Endothelial cell of umbilical vein (primary cell): ENCODE measurements around the gene ZNF879. TPM values are rescaled to one million over a fixed set of nuclear protein-coding genes. Genes with fewer than 3 reads are reported as not detected.

Source experiments
- BruUV-seq: library from RNA; stranded (reverse); fragments of 400-500 nt; replicated peaks from 2 replicates; lab custom pipeline; 2021; lab: Mats Ljungman, UMichigan
- CTCF ChIA-PET: fragments of 300-600, 350-600 bp; sonication (Branson Sonifier 250); formaldehyde crosslinking; loops from one replicate; lab custom pipeline; 2021; ENCODE audit warnings: antibody characterized with exemption, inconsistent platforms; lab: Charles Lee
- POLR2A ChIA-PET: fragments of 300-600, 350-600 bp; sonication (Branson Sonifier 250); formaldehyde crosslinking; loops from one replicate; lab custom pipeline; 2021; ENCODE audit warnings: antibody characterized with exemption, inconsistent platforms; lab: Charles Lee
- DNase-seq: peaks from one replicate; pipeline ENCODE4 v3.0.0-alpha.2; 2011; ENCODE audit warnings: low read depth, low spot score
- FAIRE-seq: peaks from 2 replicates; lab custom pipeline; 2011; peaks lifted over from hg19 to GRCh38; lab: Jason Lieb, UNC
- H2AFZ ChIP-seq: 2 replicates; pipeline ENCODE4 v1.6.0; 2012; ENCODE audit warnings: low read depth, low read length, control low read depth, inconsistent platforms
- H3K27ac ChIP-seq: 2 replicates; pipeline ENCODE4 v1.5.1; 2011; ENCODE audit warnings: low read depth, mild to moderate bottlenecking, control low read depth, low read length, moderate library complexity; ENCODE audit not compliant: insufficient read depth
- H3K27me3 ChIP-seq, 2 experiments: 2 replicates each; pipeline versions ENCODE4 v1.6.0 to v1.6.1; 2011; ENCODE audit warnings: low read length in 2 of 2, mixed read lengths in 1 of 2; ENCODE audit not compliant: control insufficient read depth in 2 of 2, insufficient read depth in 2 of 2
- H3K36me3 ChIP-seq, 2 experiments: 2 replicates in 1 of 2; 3 replicates in 1 of 2; pipeline ENCODE4 v1.5.1; 2011; ENCODE audit warnings: low read length in 2 of 2, mild to moderate bottlenecking in 1 of 2, moderate library complexity in 1 of 2; ENCODE audit not compliant: control insufficient read depth in 2 of 2, insufficient read depth in 2 of 2; ENCODE audit errors: extremely low read depth in 1 of 2
- H3K4me1 ChIP-seq: 3 replicates; pipeline ENCODE4 v1.5.1; 2011; ENCODE audit warnings: mild to moderate bottlenecking, low read length; ENCODE audit not compliant: control insufficient read depth, insufficient read depth; ENCODE audit errors: extremely low read depth
- H3K4me2 ChIP-seq: 2 replicates; pipeline ENCODE4 v1.6.1; 2011; ENCODE audit warnings: low read length, control low read depth, mixed read lengths; ENCODE audit not compliant: insufficient read depth
- H3K4me3 ChIP-seq, 3 experiments: fragments of 200-600 bp in 1 of 3; sonication (generic), shearing (Covaris generic) in 1 of 3; replicated peaks in 1 of 3; 2 replicates each; pipeline ENCODE4 v1.5.1; 2011 to 2016; ENCODE audit warnings: control low read depth in 3 of 3, low read length in 3 of 3, mild to moderate bottlenecking in 2 of 3, inconsistent platforms in 1 of 3, low read depth in 1 of 3, moderate library complexity in 1 of 3; ENCODE audit not compliant: insufficient read depth in 1 of 3
- H3K79me2 ChIP-seq: 2 replicates; pipeline ENCODE4 v1.6.0; 2012; ENCODE audit warnings: low read length, inconsistent platforms; ENCODE audit not compliant: control insufficient read depth, insufficient read depth
- H3K9ac ChIP-seq: replicated peaks from 2 replicates; pipeline ENCODE3; 2011; ENCODE audit warnings: low read length, control low read depth; ENCODE audit not compliant: insufficient read depth; ENCODE audit errors: extremely low read depth
- H3K9me1 ChIP-seq: replicated peaks from 3 replicates; pipeline ENCODE4 v1.6.0; 2011; ENCODE audit warnings: mild to moderate bottlenecking, low read length; ENCODE audit not compliant: control insufficient read depth, insufficient read depth; ENCODE audit errors: extremely low read depth
- H3K9me3 ChIP-seq: replicated peaks from 2 replicates; pipeline ENCODE4 v1.5.1; 2012; ENCODE audit warnings: low read length, inconsistent platforms; ENCODE audit not compliant: control insufficient read depth, insufficient read depth
- H4K20me1 ChIP-seq: replicated peaks from 2 replicates; pipeline ENCODE3; 2011; ENCODE audit warnings: mild to moderate bottlenecking, low read length; ENCODE audit not compliant: control insufficient read depth, insufficient read depth; ENCODE audit errors: extremely low read depth
- CTCF ChIP-seq, 2 donors: IDR thresholded peaks; 1 replicate in 1 of 2; 2 replicates in 1 of 2; pipeline ENCODE4 v1.5.1; 2011; ENCODE audit warnings: low read length in 2 of 2, mild to moderate bottlenecking in 2 of 2, moderate library complexity in 2 of 2, control low read depth in 1 of 2, inconsistent platforms in 1 of 2, low read depth in 1 of 2; ENCODE audit not compliant: insufficient read depth in 1 of 2; ENCODE audit errors: extremely low read depth in 1 of 2
- EZH2 ChIP-seq: IDR thresholded peaks from 2 replicates; pipeline ENCODE4 v1.6.1; 2012; ENCODE audit warnings: borderline replicate concordance, low read depth, mild to moderate bottlenecking, moderate library complexity, low read length, inconsistent platforms; ENCODE audit not compliant: severe bottlenecking
- FOS ChIP-seq: IDR thresholded peaks from 2 replicates; pipeline ENCODE4 v1.6.1; 2011; ENCODE audit warnings: mild to moderate bottlenecking, low read length, moderate library complexity, borderline replicate concordance; ENCODE audit not compliant: insufficient read depth
- GATA2 ChIP-seq: IDR thresholded peaks from 2 replicates; pipeline ENCODE4 v1.7.0; 2011; ENCODE audit warnings: low read depth, mild to moderate bottlenecking, moderate library complexity, mixed read lengths, low read length; ENCODE audit not compliant: insufficient read length, insufficient read depth
- JUN ChIP-seq: IDR thresholded peaks from 2 replicates; pipeline ENCODE4 v1.6.1; 2011; ENCODE audit warnings: borderline replicate concordance, low read depth; ENCODE audit not compliant: insufficient read length, insufficient read depth
- MAX ChIP-seq: IDR thresholded peaks from 2 replicates; pipeline ENCODE4 v1.6.1; 2011; ENCODE audit not compliant: insufficient read depth, insufficient read length
- MYC ChIP-seq: IDR thresholded peaks from one replicate; pipeline ENCODE4 v1.6.1; 2011; ENCODE audit warnings: mild to moderate bottlenecking, low read depth, low read length
- POLR2A ChIP-seq: IDR thresholded peaks from 2 replicates; pipeline ENCODE4 v1.6.1; 2012; ENCODE audit warnings: low read depth, mild to moderate bottlenecking, control low read depth, low read length
- POLR2AphosphoS5 ChIP-seq: IDR thresholded peaks from 2 replicates; pipeline ENCODE4 v1.6.1; 2012; ENCODE audit warnings: low read depth, mild to moderate bottlenecking, control low read depth, low read length, moderate library complexity; ENCODE audit not compliant: insufficient read depth
- dilution Hi-C: fragments of 300-500 bp; cut with MboI; formaldehyde crosslinking; loops from one replicate; pipeline ENCODE4 v1.15.0; 2019; ENCODE audit warnings: low sequenced_read_pairs; ENCODE audit not compliant: extremely low pct_ligation_motif_present
- intact Hi-C: fragments of 100-400 bp; cut with micrococcal nuclease; formaldehyde crosslinking; loops from one replicate; pipeline ENCODE4 v1.10.0; 2022
- polyA plus RNA-seq, 4 experiments: library from polyadenylated mRNA; depleted of rRNA in 3 of 4; stranded (reverse) in 3 of 4; unstranded in 1 of 4; fragments of >200 nt; gene quantifications; 2 replicates each; pipeline versions ENCODE4 v1.2.1 to v1.2.3, GENCODE V29; 2011 to 2012; ENCODE audit warnings: missing spikeins in 1 of 4
- total RNA-seq: library from RNA; stranded (reverse); gene quantifications from 2 replicates; pipeline ENCODE4 v1.2.3, GENCODE V29; 2021

The ZNF879 gene
- total and polyA plus RNA-seq, 2 donors (not counting 3 experiments of a cell fraction or from before 2014, with no cell fraction given) = 2.4 to 2.7 TPM

DNA sequence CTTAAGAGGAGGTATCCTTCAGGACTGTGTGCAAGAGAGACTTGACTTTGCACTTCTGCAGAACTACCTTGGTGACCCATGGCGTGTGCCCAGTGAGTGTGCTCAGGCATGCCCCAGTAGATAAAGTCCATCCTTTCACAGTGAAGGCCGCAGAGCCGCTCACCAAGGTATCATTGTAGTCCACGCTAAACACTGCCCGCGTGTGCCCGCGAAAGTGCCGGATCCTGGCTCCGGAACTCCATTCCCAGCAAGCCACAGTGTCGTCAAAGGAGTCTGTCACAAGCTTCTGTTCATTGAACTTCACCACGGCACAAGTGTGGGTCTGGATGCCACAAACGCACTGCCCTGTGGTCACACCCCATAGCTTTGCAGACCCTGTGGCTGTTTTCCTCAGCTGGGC lies 25.2 kb upstream of the ZNF879 start:
- Histone ChIP-seq H4K20me1 (no peaks in the 10 kb centered on the region), H3K79me2 (no peaks in the 10 kb centered on the region), H3K27ac (no peak overlapping the region), H3K9ac (no peak overlapping the region), H2AFZ (no peak overlapping the region), H3K9me1 (no peaks in the 10 kb centered on the region), H3K36me3 (no peaks in the 10 kb centered on the region), H3K4me3 (no peak overlapping the region), H3K4me2 (no peak overlapping the region), H3K4me1 (no peaks in the 10 kb centered on the region), H3K27me3 (no peaks in the 10 kb centered on the region), H3K9me3 (no peaks in the 10 kb centered on the region)
- no peak for DNase-seq
- ChIA-PET POLR2A (no interaction called here), CTCF (no interaction called here)
- dilution Hi-C loops (no loop called here), intact Hi-C loops (no loop called here)
- no peak for FAIRE-seq
- TF ChIP-seq POLR2AphosphoS5 = no peak
- no peak for TF ChIP-seq GATA2
- TF ChIP-seq JUN = no peak
- TF ChIP-seq MAX = no peak
- TF ChIP-seq CTCF (IDR thresholded peaks at IDR 0.05; ENCODE audit: extremely low read depth in 1 of 2, insufficient read depth in 1 of 2, low read depth in 1 of 2, low read length in 2 of 2) = no peak
- no peak for TF ChIP-seq FOS
- no peak for TF ChIP-seq POLR2A
- TF ChIP-seq EZH2 = no peak
- TF ChIP-seq MYC = no peak
- BruUV-seq = no TSS peak
